A673 (cell line): ENCODE data around the gene CEP112.

Experiments
- EZH2 ChIP-seq: fragments of 200-600 bp; sonication (generic); IDR thresholded peaks from 2 replicates; pipeline ENCODE4 v1.6.1; 2017; ENCODE audit warnings: borderline replicate concordance, low read depth, mild to moderate bottlenecking, mixed read lengths, antibody characterized with exemption, low read length; ENCODE audit not compliant: poor library complexity, severe bottlenecking
- TF ChIP-seq, protein P1 (sequence below): fragments of 300-800, 200-600 bp; sonication (generic); conservative IDR thresholded peaks from 2 replicates; pipeline ENCODE4 v1.5.1; 2017; ENCODE audit warnings: low read depth, mild to moderate bottlenecking, antibody characterized with exemption, low read length, moderate library complexity, mixed read lengths

GRCh38 chr17:65942592-65942991 is 249.3 kb downstream of the CEP112 start:
- TF ChIP-seq, protein P1, sequence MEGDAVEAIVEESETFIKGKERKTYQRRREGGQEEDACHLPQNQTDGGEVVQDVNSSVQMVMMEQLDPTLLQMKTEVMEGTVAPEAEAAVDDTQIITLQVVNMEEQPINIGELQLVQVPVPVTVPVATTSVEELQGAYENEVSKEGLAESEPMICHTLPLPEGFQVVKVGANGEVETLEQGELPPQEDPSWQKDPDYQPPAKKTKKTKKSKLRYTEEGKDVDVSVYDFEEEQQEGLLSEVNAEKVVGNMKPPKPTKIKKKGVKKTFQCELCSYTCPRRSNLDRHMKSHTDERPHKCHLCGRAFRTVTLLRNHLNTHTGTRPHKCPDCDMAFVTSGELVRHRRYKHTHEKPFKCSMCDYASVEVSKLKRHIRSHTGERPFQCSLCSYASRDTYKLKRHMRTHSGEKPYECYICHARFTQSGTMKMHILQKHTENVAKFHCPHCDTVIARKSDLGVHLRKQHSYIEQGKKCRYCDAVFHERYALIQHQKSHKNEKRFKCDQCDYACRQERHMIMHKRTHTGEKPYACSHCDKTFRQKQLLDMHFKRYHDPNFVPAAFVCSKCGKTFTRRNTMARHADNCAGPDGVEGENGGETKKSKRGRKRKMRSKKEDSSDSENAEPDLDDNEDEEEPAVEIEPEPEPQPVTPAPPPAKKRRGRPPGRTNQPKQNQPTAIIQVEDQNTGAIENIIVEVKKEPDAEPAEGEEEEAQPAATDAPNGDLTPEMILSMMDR, result no peak
- TF ChIP-seq EZH2, result no peak
